HCT116 (cell line): ENCODE data around the gene KCNIP4. TPM values are rescaled to one million over a fixed set of nuclear protein-coding genes. Genes with fewer than 3 reads are reported as not detected.

Experiments
- ATAC-seq: fragments of 200-7000 bp; cut with Tn5 transposase; 2 replicates; pipeline ENCODE4 v1.9.1; 2020; ENCODE audit warnings: mild to moderate bottlenecking, moderate library complexity
- BruUV-seq: library from RNA; stranded (reverse); fragments of 400-500 nt; replicated peaks from 2 replicates; lab custom pipeline; 2021; lab: Mats Ljungman, UMichigan
- CTCF ChIA-PET: fragments of 300-600 bp; sonication (Branson Sonifier 250); formaldehyde crosslinking; loops from one replicate; lab custom pipeline; 2021; ENCODE audit warnings: antibody characterized with exemption; lab: Charles Lee
- POLR2A ChIA-PET: fragments of 300-600, 350-600 bp; sonication (Branson Sonifier 250); formaldehyde crosslinking; loops from one replicate; lab custom pipeline; 2021; ENCODE audit warnings: antibody characterized with exemption; lab: Charles Lee
- RAD21 ChIA-PET, 2 experiments: fragments of 300-600 bp; sonication (Branson Sonifier 250); formaldehyde crosslinking; loops; one replicate each; lab custom pipeline; 2023; ENCODE audit warnings: low total read pairs in 2 of 2; ENCODE audit not compliant: uncharacterized antibody in 2 of 2, unreplicated experiment in 2 of 2, low non-redundant PET in 1 of 2; lab: Charles Lee
- DNase-seq: peaks from one replicate; pipeline ENCODE4 v3.0.0-alpha.2; 2010; ENCODE audit warnings: low read depth, low spot score
- H2AFZ ChIP-seq: fragments of 200-600 bp; shearing (Covaris generic), sonication (generic); 2 replicates; pipeline ENCODE4 v1.6.1; 2017; ENCODE audit warnings: low read depth, mixed run types, mixed read lengths, antibody characterized with exemption, low read length; ENCODE audit not compliant: poor library complexity, severe bottlenecking
- H3K27ac ChIP-seq: 2 replicates; pipeline ENCODE4 v1.5.1; 2012; ENCODE audit warnings: low read depth, low read length
- H3K27me3 ChIP-seq: fragments of 200-600 bp; sonication (generic); 2 replicates; pipeline ENCODE4 v1.6.1; 2016; ENCODE audit warnings: mixed run types, low read length, mixed read lengths; ENCODE audit not compliant: insufficient read depth
- H3K36me3 ChIP-seq, 2 experiments: fragments of 200-500 bp in 1 of 2; fragments of 200-600 bp in 1 of 2; sonication (Bioruptor generic) in 1 of 2; sonication (generic) in 1 of 2; 2 replicates each; pipeline versions ENCODE4 v1.5.1 to v1.6.1; 2014 to 2016; ENCODE audit warnings: low read length in 2 of 2, inconsistent platforms in 1 of 2, mixed read lengths in 1 of 2, mixed run types in 1 of 2; ENCODE audit not compliant: insufficient read depth in 2 of 2, control insufficient read depth in 1 of 2
- H3K4me1 ChIP-seq, 2 experiments: fragments of 200-600 bp in 1 of 2; sonication (generic) in 1 of 2; 2 replicates each; pipeline versions ENCODE4 v1.5.1 to v1.6.1; 2012 to 2017; ENCODE audit warnings: low read length in 2 of 2, inconsistent platforms in 1 of 2, mild to moderate bottlenecking in 1 of 2, mixed read lengths in 1 of 2, mixed run types in 1 of 2, moderate library complexity in 1 of 2; ENCODE audit not compliant: insufficient read depth in 2 of 2, control insufficient read depth in 1 of 2
- H3K4me2 ChIP-seq: fragments of 200-600 bp; sonication (generic); 2 replicates; pipeline ENCODE4 v1.6.1; 2017; ENCODE audit warnings: mixed run types, low read length, mixed read lengths
- H3K4me3 ChIP-seq, 2 experiments: fragments of 200-600 bp in 1 of 2; sonication (generic) in 1 of 2; replicated peaks in 1 of 2; 2 replicates each; pipeline ENCODE4 v1.5.1; 2011 to 2016; ENCODE audit warnings: low read length in 2 of 2, control low read depth in 1 of 2, low read depth in 1 of 2, mild to moderate bottlenecking in 1 of 2, mixed read lengths in 1 of 2, mixed run types in 1 of 2
- H3K79me2 ChIP-seq: fragments of 200-600 bp; sonication (generic); 2 replicates; pipeline ENCODE4 v1.6.1; 2017; ENCODE audit warnings: mild to moderate bottlenecking, mixed run types, low read length, moderate library complexity, mixed read lengths; ENCODE audit not compliant: insufficient read depth
- H3K9ac ChIP-seq: fragments of 200-600 bp; sonication (generic); 2 replicates; pipeline ENCODE4 v1.6.1; 2016; ENCODE audit warnings: low read length, mixed read lengths
- H3K9me2 ChIP-seq: fragments of 200-600 bp; sonication (generic), shearing (Covaris generic); 2 replicates; pipeline ENCODE4 v1.6.1; 2017; ENCODE audit warnings: mixed run types, mild to moderate bottlenecking, moderate library complexity; ENCODE audit not compliant: insufficient read depth
- H3K9me3 ChIP-seq, 2 experiments: fragments of 200-500 bp in 1 of 2; fragments of 200-600 bp in 1 of 2; sonication (Bioruptor generic) in 1 of 2; sonication (generic) in 1 of 2; 2 replicates each; pipeline ENCODE4 v1.6.1; 2014 to 2017; ENCODE audit warnings: low read length in 2 of 2, mixed read lengths in 2 of 2, inconsistent platforms in 1 of 2, low read depth in 1 of 2, mild to moderate bottlenecking in 1 of 2, mixed run types in 1 of 2, moderate library complexity in 1 of 2; ENCODE audit not compliant: control insufficient read depth in 1 of 2, insufficient read depth in 1 of 2
- H4K20me1 ChIP-seq: fragments of 200-600 bp; sonication (generic), shearing (Covaris generic); 2 replicates; pipeline ENCODE4 v1.6.1; 2017; ENCODE audit warnings: mixed run types, mild to moderate bottlenecking, moderate library complexity; ENCODE audit not compliant: insufficient read depth
- ATF3 ChIP-seq: IDR thresholded peaks from 2 replicates; pipeline ENCODE4 v1.6.1; 2012
- CBX3 ChIP-seq: IDR thresholded peaks from 2 replicates; pipeline ENCODE4 v1.6.1; 2012; ENCODE audit warnings: low read depth
- CEBPB ChIP-seq: IDR thresholded peaks from 2 replicates; pipeline ENCODE4 v1.6.1; 2012; ENCODE audit warnings: low read depth
- CTCF ChIP-seq, 3 experiments: fragments of 200-600 bp in 1 of 3; sonication (generic) in 1 of 3; IDR thresholded peaks in 2 of 3; conservative IDR thresholded peaks in 1 of 3; 2 replicates each; pipeline ENCODE4 v1.5.1; 2012 to 2017; ENCODE audit warnings: low read depth in 2 of 3, low read length in 2 of 3, antibody characterized with exemption in 1 of 3, borderline replicate concordance in 1 of 3, control low read depth in 1 of 3, mild to moderate bottlenecking in 1 of 3, mixed read lengths in 1 of 3, mixed run types in 1 of 3, moderate library complexity in 1 of 3; ENCODE audit not compliant: insufficient read depth in 1 of 3
- EGR1 ChIP-seq: IDR thresholded peaks from 2 replicates; pipeline ENCODE4 v1.6.1; 2012; ENCODE audit warnings: low read depth
- EZH2 ChIP-seq: fragments of 200-600 bp; sonication (generic); IDR thresholded peaks from 2 replicates; pipeline ENCODE4 v1.6.1; 2017; ENCODE audit warnings: antibody characterized with exemption, mixed run types
- EZH2phosphoT487 ChIP-seq: fragments of 200-600 bp; IDR thresholded peaks from 2 replicates; pipeline ENCODE4 v1.6.1; 2018; ENCODE audit warnings: antibody characterized with exemption, borderline replicate concordance
- FOSL1 ChIP-seq: IDR thresholded peaks from 2 replicates; pipeline ENCODE4 v1.6.1; 2012; ENCODE audit warnings: low read depth
- MAX ChIP-seq: IDR thresholded peaks from 2 replicates; pipeline ENCODE4 v1.6.1; 2012
- POLR2A ChIP-seq: IDR thresholded peaks from 2 replicates; pipeline ENCODE4 v1.7.0; 2011; ENCODE audit warnings: borderline replicate concordance; ENCODE audit not compliant: insufficient read depth, insufficient read length; ENCODE audit errors: extremely low read depth
- POLR2AphosphoS5 ChIP-seq: IDR thresholded peaks from 2 replicates; pipeline ENCODE4 v1.6.1; 2011; ENCODE audit warnings: mild to moderate bottlenecking, low read depth, low read length, moderate library complexity
- RAD21 ChIP-seq: IDR thresholded peaks from 2 replicates; pipeline ENCODE4 v1.6.1; 2012; ENCODE audit warnings: low read depth, mild to moderate bottlenecking
- REST ChIP-seq: IDR thresholded peaks from 2 replicates; pipeline ENCODE4 v1.6.1; 2012; ENCODE audit warnings: low read depth
- SIN3A ChIP-seq: IDR thresholded peaks from 2 replicates; pipeline ENCODE4 v1.6.1; 2012; ENCODE audit warnings: low read depth
- SP1 ChIP-seq: IDR thresholded peaks from 2 replicates; pipeline ENCODE4 v1.6.1; 2012; ENCODE audit warnings: low read depth
- SRF ChIP-seq: IDR thresholded peaks from 2 replicates; pipeline ENCODE4 v1.6.1; 2012; ENCODE audit warnings: low read depth
- YY1 ChIP-seq: IDR thresholded peaks from 2 replicates; pipeline ENCODE4 v1.6.1; 2011; ENCODE audit warnings: low read length, low read depth, moderate library complexity, mild to moderate bottlenecking; ENCODE audit not compliant: insufficient replicate concordance; ENCODE audit errors: extremely low read depth
- intact Hi-C: fragments of 100-400 bp; cut with micrococcal nuclease; formaldehyde crosslinking; loops from 2 replicates; pipeline ENCODE4 v1.10.0; 2022
- total RNA-seq: library from RNA; stranded (reverse); gene quantifications from one replicate; pipeline ENCODE4 v1.2.1, GENCODE V29; 2021; ENCODE audit not compliant: unreplicated experiment

KCNIP4 gene
- total RNA-seq, 1 experiment from 2014 or later: not detected

GRCh38 chr4:21973850-21974249 is 25.3 kb upstream of the KCNIP4 start:
- H2AFZ ChIP-seq: no peak overlapping the region
- CTCF ChIA-PET: no interaction called here
- RAD21 ChIA-PET: no interaction called here
- no peak overlapping the region for H3K27ac ChIP-seq
- H4K20me1 ChIP-seq: no peaks in the 10 kb centered on the region
- POLR2A ChIA-PET: no interaction called here
- TF ChIP-seq YY1: no peak
- no peak for TF ChIP-seq ATF3
- no peak for TF ChIP-seq EGR1
- TF ChIP-seq POLR2AphosphoS5: no peak
- TF ChIP-seq MAX: no peak
- no peak for TF ChIP-seq CBX3
- TF ChIP-seq EZH2phosphoT487: no peak
- TF ChIP-seq REST: no peak
- no peak for TF ChIP-seq SIN3A
- no peak for TF ChIP-seq CEBPB
- no peak for TF ChIP-seq FOSL1
- TF ChIP-seq RAD21: no peak
- no peak for TF ChIP-seq SP1
- TF ChIP-seq CTCF (IDR thresholded peaks at IDR 0.05 in 2 of 3, conservative IDR thresholded peaks at IDR 0.05 in 1 of 3; ENCODE audit: borderline replicate concordance in 1 of 3, insufficient read depth in 1 of 3, low read depth in 2 of 3, low read length in 2 of 3): no peak
- TF ChIP-seq POLR2A: no peak
- no peak for TF ChIP-seq EZH2
- no peak for TF ChIP-seq SRF
- H3K4me3 ChIP-seq: no peak overlapping the region
- no peaks in the 10 kb centered on the region for H3K4me1 ChIP-seq
- no peak for ATAC-seq
- no peaks in the 10 kb centered on the region for H3K79me2 ChIP-seq
- DNase-seq: no peak
- no peaks in the 10 kb centered on the region for H3K36me3 ChIP-seq
- no TSS peak for BruUV-seq
- H3K9me2 ChIP-seq: no peaks in the 10 kb centered on the region
- intact Hi-C loops: no loop called here
- no peaks in the 10 kb centered on the region for H3K27me3 ChIP-seq
- no peak overlapping the region for H3K4me2 ChIP-seq
- peaks cover 0 to 4% of the 10 kb centered on the region in 2 experiments; a peak in 2 of 4 replicates for H3K9me3 ChIP-seq
- no peak overlapping the region for H3K9ac ChIP-seq
